IPS-11a (cell line): ENCODE measurements around the gene TMEM80.
A peak's percentile ranks its signal among the peaks of the same experiment; 100 is the strongest.

Experiments
- H3K4me3 ChIP-seq: one replicate; pipeline ENCODE4 v1.5.1; 2013; ENCODE audit warnings: low read depth, low read length, control low read depth

The TMEM80 gene

DNA sequence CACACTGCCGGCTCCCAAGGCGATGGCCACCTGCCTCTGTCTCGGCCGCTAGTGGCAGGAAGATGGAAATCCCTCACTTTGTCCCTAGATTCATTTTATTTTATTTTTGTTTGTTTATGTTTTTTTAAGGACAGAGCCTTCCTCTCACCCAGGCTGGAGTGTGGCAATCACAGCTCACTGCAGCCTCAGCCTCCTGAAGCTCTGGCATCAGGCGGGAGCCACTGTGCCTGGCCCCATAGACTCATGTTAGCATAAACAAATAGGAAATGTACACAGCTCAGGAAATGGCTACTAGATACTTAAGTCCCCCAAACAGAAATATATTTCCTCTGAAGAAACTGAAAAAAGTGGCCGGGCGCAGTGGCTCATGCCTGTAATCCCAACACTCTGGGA, 3.5 kb downstream of the TMEM80 start:
- H3K4me3 ChIP-seq, result no peak overlapping the region

DNA sequence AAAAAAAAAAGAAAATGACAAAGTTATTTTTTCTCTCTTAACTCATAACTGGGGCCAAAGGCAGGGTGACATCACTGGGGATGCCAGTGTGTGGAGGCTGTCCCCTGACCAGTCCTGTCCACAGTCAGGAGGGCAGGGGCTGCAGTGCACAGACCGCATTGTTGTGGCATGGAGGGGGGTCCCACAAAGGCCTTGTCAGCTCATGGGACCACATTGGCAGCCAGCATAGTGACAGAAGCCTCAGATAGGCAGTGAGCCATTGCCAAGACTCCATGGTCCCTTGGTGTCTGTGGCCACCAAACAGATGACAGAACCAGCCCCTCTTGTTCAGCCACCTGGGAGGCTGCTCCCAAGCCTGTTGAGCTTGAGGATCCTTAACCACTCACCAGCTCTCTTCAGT, 4.1 kb downstream of the TMEM80 start:
- H3K4me3 ChIP-seq, result no peak overlapping the region

DNA sequence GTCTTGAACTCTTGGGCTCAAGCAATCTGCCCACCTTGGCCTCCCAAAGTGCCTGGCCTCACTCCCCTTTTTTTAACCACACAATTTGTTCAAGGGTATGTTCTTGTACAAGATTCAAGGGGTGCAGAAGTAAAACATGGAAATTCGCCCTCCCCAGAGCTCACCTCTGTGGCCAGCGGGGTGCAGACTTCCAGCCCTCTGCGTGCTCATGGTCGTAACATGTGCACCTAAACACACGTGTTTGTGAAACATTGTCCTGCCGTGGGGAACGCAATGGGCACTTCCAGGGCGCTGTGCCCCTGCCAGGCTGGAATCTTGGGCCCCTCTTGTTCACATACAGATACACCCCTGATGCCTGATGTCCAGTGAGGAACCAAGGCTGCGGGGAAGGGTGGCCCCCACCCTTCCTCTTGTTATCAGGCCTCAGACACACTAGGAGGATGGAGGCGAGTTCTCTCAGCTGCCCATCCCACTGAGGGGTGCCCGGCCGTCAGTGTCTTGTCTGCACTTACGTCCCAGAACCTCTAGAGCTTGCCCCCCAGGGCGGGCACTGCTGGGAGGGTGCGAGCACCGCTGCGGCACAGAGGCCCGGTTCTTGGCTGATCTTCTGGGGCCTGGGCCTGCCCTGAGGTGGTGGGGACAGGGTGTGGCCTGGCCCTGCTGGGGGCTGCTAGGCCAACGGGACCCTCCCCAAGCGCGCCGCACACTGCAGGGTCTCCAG, 6.3 kb downstream of the TMEM80 start:
- H3K4me3 ChIP-seq, result no peak overlapping the region

DNA sequence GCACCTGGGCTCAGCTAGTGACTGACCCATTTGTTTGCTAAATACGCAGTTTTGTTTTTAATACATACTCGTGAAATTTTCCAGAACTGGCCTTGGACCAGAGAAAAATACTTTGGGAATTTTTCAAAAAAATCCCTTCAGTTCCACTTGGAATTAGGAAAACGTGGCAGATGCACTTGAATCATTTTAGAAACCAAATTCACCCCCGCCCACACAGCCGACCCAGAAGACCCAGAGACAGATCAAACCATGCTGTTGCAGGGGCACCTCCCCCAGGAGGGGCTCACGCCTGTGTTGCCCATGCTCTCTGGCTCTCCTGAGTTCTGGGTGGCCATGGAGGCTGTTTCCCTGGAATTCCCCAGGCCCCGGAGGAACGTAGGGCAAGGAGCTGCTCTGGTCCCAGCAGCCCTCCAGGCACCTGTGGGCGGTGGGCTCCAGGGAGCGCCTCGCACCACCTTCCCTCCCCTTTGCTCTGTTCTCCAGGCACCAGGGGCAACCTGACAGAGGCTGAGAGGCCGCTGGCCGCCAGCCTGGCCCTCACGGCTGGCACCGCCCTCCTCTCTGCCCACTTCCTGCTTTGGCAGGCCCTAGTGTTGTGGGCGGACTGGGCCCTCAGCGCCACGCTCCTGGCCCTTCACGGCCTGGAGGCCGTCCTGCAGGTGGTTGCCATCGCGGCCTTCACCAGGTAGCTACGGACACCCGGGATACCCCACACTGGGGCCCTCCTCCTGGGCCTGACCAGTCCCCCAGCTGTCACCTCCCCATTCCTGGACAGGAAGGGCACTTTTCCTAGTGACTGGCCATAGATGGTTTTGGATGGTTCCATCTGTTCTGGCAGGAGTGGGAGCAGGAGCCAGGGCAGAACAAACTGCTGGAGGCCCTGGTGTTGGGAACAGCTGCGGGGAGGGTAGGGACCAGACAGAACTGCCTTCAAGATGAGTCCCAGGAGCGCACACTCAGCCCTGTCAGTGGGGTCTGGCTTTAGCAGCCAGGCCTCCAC, 7.1 kb downstream of the TMEM80 start:
- no peak overlapping the region for H3K4me3 ChIP-seq

DNA sequence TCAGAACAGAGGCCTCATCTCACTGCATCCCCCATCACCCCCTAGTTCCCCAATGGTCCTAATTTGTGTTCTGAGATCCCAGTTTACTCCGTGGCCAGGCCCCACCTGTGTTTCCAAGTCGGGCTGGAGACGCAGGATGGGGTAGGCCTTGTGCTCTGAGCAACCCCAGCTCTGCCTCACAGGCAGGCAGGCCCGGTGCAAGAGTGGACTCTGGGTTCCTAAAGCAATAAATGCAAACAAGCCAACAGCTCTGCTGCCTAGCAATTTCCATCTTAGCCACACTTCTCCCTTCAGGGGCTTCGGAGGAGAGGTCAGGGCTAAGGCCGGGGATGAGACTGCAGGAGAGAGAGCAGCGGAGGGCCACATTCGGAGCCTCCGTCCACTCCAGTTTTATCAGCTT, 7.9 kb downstream of the TMEM80 start:
- H3K4me3 ChIP-seq, result no peak overlapping the region

DNA sequence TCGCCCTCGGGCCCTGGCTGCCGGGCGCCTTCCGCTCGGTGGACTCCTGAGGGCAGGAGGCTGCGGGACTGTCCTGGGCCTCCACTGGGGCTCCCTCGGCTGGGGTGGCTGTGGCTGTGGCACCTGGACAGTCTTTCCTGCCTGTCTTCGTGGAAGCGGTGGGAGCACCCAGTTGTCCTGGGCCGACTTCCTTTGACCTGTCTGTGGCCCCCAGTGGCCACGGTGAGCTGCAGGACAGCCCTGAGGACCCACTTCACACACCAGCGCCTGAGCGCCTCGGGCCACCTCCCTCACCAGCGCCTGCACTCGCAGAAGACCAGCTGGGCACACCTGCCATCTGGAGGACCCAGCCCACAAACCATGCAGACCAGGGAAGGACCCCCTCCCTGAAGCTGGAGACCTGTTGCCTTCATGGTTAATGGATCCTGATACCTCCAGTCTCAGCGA, 8.6 kb downstream of the TMEM80 start:
- H3K4me3 ChIP-seq, result no peak overlapping the region

DNA sequence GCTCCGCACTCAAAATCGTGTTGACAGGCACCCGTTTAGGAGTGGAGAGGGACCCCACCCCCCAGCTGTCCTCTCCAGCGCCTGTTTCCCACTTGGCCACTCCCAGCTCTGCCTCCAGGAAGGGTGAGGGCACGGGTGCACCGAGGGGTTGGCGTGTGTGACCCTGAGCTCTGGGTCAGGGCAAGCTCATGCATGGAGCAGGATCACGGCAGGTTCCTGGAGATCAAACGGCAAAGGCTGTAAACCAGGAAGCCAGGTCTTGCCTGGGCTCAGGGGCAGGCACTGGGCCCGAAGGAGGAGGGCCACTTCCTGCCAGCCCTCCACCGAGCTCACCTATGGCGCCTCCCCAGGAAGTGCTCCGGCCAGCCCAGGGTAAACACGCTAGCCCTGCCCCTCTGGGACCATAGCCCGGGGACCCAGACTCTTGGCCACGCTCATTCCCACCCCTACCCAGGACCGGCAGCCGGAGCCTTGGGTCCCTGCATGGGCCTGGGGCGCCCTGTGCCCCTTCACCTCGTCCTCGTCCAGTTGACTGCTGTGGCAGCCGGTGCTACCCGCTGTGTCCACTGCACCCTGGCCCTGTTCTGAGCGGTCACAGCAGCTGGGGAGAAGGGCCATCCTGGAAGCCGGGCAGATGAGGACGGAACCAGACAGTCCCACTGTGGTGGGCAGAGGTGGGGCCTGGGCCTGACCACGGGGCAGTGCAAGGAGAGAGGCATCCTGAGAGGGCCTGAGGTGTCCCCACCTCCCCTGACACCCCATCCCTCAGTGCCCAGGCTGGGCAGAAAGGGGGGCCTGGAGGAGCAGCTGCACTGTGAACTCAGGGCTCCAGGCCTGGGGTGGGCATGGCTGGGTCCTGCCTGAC, 9.4 kb downstream of the TMEM80 start:
- peak overlapping the region; percentile 24 for H3K4me3 ChIP-seq

DNA sequence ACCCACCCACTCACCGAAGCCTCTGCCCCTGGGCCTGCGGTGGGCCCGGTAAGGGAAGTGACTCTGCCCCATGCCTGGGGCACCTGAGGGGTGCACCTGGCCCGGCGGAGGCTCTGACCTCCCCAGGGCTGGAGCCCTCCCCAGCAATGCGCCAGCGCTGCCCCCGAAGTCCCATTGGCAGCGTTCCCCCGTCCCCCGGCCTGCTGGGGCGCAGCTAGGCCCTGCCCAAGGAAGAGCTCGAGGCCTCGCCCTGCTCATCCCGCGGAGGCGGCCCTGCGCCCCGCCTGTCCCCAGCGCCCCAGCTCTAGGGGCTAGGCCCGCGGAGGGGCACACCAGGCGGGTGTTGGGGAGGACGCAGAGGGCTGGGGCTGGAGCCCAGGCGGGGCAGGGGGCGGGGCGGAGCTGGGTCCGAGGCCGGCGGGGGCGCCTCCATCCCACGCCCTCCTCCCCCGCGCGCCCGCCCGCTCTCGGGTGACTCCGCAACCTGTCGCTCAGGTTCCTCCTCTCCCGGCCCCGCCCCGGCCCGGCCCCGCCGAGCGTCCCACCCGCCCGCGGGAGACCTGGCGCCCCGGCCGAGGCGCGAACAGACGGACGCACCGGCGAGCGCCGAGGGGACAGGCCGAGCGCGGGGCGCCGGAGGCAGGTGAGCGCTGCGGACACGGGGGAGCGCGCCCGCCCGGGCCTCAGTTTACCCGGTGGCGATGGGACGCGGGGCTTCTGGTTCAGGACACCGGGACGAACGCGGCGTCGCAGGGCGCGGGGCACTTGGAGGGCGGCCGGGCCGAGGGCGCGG, 10.2 kb downstream of the TMEM80 start, which contains the start of gene EPS8L2:
EPS8L2 (plus strand) TSS at position 586 of the 793 bp plus-strand sequence. CDS start 3,177 bp downstream, outside the sequence.
- peak within 1 kb of the TSS; percentile 57 for H3K4me3 ChIP-seq

DNA sequence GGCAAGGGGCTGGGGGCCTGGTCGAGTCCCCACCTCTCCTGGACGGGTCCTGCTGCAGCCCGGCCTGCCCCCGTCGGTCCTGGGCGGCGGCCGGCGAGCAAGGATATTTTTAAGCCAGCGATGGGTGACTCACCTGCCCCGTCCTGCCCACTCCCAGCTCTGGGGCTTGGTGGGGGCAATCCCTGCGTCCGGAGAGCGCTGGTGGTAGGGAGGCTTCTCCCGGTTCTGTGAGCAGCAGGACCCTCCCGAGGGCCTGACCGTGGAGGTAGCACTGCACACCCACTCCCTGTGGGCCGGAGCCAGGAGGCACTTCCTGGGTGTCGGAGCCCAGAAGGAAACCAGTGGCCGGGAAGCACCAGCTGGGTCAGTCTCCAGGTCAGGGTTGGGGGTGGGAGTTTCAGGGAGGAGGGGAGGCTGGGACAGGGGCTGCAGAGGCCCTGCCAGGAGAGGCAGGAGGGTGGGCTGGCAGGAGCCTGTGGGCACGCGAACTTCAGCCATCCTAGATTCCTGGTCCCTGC, 10.9 kb downstream of the TMEM80 start:
- peak overlapping the region; percentile 57 for H3K4me3 ChIP-seq

DNA sequence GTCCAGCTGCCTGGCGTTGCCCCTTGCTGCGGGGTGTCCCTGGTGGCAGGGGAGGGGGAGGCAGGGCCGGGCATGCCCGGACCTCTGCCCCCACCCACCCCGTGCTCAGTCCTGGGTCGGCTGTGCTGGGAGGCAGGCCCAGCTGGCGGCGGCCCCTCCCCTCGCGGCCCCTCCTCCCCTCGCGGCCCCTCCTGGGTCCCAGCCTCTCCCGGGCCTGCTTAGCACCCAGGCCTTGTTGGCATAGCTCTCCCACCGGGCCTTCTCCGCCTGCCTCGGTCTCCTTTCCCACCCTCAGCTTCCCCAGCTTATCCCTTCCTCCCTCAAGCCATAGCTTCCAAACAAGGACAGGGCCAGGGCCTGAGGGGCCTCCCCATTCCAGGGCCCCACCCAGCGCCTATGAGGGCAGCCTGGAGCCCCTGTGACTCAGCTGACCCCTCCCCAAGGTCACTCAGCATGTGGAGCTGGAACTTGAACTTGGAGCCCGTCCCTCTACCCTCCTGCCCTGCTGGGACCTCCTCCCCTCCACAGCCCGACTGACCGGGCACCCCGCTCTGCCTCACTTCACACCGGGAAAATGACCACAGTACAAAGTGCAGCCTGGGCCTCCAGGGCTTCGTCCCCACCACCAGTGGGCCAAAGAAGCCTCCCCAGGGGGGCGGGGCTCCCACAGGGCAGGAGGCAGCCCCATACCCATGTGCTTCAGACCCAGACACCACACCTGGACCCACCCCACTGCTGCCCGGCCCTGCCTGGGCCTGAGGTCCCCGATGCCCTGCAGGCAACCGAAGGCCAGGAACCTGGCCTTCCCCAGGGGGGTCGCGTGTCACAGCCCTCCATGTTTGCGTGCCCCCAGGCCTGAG, 11.6 kb downstream of the TMEM80 start:
- H3K4me3 ChIP-seq, result peak overlapping the region; percentile 57

DNA sequence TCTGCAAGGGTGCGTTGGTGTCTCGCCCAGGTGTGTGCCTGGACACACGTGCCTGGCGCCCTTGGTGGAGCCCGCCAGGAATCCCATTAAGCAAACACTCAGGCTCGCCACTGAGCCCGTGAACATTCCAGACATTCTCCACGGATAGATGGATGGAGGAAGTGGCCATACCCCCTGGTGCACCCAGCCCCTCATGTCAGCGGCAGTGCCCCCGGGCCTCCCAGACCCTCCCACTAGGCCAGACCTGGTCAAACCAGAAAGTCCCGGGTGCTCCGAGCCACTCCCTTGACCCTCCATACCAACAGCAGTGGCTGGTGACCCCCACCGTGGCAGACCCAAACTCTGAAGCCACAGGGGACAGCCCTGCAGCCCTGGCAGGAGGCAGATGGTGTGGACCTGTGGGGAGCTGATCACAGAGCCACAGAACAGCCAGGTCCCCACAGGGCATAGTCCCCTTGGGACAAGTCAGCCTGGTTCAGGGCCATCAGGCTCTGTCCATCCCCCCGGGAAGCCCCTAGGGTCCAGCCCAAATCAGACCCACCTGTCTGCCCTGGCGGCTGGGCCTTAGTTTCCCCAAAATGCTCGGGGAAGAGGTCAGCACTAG, 12.3 kb downstream of the TMEM80 start:
- no peak overlapping the region for H3K4me3 ChIP-seq

DNA sequence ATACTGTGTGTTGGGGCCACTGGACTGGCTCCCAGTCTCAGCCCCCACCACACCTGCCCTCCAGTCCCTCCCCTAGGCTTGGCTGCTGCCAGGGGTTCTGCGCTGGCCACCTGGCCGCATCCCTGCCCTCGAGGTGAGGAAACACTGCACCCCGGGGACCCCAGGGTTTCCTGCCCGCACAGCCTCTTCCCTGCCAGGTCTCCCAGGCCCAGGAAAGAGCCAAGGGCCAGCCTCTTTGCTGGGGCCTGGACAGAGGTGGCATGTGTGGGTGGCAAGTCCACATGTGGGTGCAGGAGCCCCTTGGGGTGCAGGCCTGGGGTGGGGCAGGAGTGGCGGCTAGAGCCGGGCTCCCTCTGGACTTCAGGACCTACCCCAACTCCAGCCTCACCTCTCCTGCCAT, 12.9 kb downstream of the TMEM80 start:
- H3K4me3 ChIP-seq, result no peak overlapping the region

DNA sequence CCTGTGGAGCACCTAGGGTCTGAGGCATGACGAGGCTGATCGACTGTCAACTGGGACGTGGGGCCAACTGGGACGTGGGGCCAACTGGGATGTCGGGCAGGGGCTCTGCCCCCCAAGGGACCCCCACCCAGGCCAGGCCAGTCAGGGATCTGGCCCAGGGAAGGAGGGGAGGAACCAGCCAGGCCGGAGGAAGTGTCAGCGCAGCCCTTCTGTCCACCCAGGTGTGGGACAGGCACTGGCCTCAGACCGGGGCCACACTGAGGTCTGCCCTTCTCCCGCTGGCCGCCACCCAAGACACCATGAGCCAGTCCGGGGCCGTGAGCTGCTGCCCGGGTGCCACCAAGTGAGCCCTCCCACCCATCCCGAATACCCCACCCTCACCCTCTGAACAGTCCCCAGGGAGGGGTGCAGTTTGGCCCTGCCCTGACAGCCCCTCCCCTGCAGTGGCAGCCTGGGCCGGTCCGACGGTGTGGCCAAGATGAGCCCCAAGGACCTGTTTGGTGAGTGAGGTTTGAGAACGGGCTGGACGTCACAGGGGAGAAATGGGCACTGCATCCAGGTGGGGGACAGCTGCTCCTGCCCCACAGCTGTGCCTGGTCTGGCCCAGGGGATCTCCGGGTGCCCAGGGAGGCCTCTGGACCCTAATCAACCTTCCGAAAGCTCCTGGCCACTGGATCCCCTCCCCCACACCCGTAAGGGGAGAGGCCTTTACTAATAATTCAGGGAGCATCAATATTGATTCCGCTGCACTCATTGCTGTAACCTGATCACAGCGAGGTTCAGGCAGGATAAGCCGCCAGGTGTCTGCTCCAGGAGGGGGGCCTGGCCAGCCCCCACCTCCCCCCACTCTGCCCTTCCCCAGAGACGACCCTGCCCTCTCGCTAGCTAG, 13.7 kb downstream of the TMEM80 start:
- H3K4me3 ChIP-seq, result no peak overlapping the region

DNA sequence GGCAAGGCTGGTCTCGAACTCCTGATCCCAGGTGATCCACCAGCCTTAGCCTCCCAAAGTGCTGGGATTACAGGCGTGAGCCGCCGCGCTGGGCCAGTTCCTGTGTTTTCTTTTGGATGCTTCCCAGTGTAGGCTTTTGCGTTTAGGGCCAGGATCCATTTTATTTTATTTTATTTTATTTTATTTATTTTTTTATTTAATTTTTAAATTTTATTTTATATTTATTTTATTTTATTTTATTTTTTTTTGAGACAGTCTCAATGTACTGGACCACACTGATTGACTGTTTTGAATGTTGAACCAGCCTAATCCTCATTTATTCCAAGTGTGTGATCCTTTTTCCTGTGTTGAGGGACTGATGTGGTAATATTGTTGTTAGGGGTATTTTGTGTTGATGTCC, 18.8 kb downstream of the TMEM80 start:
- H3K4me3 ChIP-seq, result no peak overlapping the region

DNA sequence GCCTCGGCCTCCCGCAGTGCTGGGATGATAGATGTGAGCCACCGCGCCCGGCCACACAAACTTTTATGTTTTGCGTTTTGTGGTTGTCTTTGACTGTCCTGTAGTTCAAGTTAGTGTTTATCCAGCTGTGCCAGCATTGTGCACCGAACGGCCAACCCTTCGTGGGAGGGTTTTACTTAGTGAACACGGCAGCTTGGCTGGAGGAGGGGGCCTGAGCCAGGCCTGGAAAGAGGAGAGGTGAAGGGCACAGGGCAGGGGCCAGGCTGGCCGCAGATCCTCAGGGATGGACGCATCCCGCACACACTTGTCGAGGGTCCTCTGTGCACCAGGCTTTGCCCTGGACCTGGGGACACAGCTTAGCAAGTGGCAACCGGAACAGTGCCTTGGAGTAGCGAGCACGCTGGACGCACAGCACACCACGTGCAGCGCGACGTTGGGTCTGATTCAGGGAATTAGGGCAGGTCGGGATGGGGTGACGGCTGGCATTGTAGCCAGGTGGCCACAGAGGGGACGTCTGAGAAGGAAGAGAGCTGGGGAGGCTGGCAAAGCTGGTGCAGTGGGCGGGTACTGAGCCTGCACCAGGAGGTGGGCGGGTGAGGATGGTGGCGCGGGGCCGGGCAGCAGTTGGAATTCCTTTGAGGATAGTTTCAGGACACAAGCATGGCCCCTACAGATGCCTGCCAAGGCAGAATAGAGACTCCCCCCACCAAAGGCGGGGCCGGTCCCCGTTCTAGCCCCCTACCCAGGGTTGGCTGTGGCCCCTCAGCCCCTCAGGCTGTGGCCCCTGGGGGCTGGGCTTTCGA, 23.8 kb downstream of the TMEM80 start:
- no peak overlapping the region for H3K4me3 ChIP-seq

DNA sequence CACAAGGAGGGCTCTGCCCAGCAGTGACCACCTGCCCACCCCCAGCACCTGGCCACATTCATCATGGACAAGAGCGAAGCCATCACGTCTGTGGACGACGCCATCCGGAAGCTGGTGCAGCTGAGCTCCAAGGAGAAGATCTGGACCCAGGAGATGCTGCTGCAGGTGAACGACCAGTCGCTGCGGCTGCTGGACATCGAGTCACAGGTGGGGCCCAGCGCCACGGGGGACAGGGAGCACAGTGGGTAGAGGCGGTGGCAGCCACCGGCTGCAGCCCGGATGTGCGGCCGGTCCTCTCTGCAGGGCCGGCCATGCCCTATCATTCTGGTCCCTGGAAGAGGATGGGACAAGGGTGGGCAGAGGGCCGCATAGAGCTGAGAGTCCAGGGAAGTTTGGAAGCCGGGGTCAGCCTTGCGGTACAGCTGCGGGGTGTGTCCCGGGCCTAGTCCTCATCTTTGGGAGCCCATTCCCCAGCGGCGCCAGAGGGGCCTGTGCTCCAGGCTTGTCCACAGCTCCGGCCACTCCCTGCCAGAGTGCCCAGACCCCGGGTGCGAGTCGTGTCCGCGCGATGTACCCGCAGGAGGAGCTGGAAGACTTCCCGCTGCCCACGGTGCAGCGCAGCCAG, 24.5 kb downstream of the TMEM80 start:
- no peak overlapping the region for H3K4me3 ChIP-seq
